T-helper 1 cell (primary cell): ENCODE data around the gene NAE1.
"Not testable (repeated sequence)": the region's sequence is repeated elsewhere in the genome, so short reads cannot be mapped to it uniquely, and the experiment has no call there.

Experiments
- DNase-seq, 5 donors: peaks; one replicate each; pipeline ENCODE4 v3.0.0-alpha.2; 2012 to 2020
- total RNA-seq, 4 donors: gene quantifications; one replicate each; lab custom pipeline; 2026; lab: John Stamatoyannopoulos, UW

NAE1 gene
- total RNA-seq, result 31.9 to 61.1 (median 45.6) reads per million in 4 donors

DNA sequence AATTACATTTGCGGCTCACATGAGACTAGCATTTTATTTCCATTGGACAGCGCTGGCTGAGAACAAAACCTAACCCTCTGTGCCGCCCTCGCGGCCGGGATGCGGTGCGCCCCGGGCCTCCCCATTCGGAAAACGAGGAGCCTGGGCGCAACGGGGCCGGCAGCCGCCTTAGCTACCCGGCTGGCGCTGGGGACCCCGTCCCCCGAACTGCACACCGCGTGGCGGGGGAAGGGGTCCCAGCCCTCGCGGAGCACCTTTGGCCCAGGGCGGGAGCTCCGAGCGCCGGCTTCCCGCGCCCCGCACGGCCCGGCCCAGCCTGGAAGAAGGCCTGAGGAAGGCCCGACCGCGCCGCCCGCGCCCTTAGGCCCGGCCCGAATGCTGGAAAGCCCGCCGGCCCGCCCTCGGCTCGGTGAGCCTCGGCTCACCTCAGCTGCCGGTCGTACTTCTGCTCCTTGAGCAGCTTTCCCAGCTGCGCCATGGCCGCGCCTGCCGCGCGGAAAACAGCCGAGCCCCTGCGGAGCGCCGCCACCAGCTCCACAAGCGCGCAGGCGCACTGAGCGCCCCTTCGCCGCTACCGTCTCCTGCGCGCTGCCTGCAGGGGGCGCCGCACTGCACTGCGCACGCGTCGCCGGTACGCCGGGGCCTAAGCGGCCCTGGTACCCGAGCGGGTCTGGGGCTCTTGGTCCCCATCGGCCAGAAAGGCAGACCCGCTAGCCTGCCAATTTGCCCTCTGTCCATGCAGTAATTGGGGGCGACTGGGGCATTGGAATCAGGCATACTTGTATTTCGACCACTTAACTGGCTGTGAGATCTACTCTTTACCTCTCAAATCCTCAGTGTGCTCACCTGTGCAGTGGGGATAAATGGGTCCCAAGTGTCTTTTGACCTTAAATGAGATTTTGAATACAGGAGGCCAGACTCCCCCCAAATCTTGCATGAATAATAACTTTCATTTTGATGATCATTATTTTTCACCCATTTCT is at the start of gene NAE1:
Gene NAE1, minus strand, starts transcription at position 555 of the 983 bp plus-strand sequence. Its CDS starts 77 bp downstream, at position 478.
- peak; percentile 78 to 92 (median 84) for DNase-seq

DNA sequence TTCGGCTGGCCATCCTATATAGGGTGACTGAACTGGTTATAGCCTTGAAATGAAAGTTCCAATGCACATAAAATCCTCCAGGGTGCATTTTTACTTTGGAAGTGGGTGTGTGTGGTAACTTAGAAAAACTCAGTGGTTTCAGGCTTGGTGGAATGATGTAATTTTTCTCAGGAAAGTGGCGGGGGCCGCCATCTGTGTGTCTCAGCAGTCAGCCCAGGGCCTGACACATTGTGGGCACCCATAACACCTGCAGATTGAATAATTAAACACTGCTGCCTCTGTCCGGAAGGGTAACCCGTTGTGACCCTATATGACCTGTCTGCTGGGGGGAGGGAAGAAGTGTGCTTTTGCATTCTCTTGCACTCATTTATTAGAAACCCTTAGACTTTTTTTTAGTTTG is 47.3 kb upstream of the NAE1 start:
- peak in 1 of 5 donors; percentile 51 for DNase-seq

DNA sequence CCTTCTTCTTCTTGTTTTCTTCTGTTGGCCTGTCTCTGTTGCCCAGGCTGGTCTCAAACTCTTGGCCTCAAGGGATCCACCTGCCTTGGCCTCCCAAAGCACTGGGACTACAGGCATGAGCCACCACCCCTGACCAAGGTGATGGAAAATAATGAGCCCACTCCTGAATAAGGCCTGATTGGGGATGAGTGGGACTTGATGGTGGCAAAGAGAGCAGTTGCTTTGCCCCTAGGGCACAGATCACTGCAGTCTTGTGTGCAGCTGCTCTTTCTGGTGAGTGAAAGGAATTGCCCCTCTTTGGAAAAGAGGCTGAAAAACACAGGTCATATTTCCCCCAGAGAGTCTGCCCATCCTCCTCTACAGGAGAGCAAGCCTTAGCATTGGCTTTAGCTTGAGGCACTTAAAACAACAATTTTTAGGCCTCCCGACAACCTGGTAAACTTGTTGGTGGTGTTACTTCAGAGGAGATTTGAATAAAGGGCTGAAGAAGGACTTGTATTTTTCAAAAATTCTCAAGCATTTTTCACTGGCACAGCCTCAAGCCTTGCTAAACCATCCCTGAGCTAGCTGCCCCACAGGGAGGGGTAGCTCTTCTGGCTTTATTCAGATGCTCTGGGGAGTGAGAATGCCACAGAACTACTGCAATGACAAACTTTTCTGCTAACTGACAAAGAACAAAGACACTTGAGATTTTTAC is 43.5 kb upstream of the NAE1 start:
- DNase-seq, result peak in 1 of 5 donors; percentile 65

DNA sequence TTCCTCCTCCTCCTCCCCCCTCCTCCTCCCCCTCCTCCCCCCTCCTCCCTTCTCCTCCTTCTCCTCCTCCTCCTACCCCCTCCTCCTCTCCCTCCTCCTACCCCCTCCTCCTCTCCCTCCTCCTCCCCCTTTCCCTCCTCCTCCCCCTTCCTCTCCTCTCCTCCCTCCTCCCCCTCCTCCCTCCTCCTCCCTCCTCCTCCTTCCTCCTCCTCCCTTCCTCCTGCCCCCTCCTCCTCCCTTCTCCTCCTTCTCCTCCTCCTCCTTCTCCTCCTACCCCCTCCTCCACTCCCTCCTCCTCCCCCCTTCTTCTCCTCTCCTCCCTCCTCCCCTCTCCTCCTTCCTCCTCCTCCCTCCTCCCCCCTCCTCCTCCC is 42.9 kb upstream of the NAE1 start:
- DNase-seq, result no peak

DNA sequence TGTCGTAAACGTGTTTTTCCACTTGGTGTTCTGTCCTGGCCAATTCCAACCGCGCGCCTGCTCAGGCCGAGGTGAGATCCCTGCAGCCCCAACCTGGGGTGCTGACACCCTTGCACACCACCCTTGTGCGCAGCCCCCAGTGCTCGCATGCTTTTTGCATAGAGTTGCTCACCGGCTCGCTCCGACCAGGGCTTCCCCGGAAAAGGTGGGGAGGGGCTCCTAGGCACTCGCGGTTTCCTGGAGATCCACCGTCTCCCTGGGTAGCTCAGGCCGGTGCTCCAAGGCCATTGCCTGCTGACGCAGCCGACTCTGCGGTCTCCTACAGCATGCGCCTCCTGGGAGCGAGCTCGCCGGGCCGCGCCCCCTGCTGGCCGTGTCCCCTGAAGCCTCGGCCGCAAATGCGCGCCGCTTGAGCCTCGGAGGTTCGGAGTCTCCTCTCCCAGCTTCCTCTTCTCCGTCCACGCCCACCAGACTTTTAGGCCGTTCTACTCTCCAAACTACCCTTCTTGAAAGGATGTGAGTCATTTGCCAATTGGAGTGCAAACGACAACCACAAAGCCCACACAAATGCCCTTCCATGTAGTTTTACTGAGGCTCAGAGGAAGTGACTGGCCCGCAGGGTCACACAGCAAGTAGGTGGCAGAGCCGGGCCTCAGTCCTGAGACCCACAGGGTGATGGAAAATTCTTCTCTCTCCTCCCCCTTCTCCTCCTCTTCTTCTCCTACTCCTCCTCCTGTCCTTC is 42.3 kb upstream of the NAE1 start:
- DNase-seq, result peak; percentile 71 to 99 (median 75)

DNA sequence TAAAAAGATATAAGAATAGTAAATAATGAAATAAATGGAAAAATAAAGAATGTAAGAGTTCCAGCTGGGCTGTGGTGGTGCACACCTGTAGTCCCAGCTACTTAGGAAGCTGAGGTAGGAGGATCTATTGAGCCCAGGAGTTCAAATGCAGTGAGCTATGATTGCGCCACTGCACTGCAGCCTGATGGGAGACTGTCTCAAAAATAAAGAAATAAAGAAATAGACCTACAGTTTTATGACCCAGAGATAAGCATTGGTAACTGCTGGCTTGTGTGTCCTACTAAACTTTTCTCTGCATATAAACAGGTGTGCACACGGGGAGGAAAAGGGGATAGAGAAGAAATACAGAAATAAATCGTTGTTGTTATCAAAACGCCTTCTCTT is 41.8 kb upstream of the NAE1 start:
- DNase-seq, result no peak

DNA sequence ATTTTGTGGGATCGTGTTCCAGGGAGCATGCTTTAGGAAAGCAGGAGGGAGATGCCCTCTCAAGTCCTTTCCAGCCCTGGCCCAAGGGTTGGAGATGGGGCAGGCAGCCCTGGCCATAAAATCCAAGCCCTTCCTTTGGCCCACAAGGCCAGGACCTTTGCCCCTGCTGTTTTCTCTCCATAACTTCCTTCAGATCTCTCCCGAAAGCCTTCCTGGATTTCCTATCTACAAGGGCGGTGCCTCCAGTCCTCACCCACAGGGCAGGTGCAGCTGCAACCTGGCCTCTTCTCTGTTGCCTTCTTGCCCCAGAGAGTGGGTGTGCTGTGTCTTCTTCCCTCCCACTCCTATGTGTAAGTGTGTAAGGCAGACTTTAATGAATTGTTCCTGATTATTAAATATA is 41.1 kb upstream of the NAE1 start:
- DNase-seq, result no peak

DNA sequence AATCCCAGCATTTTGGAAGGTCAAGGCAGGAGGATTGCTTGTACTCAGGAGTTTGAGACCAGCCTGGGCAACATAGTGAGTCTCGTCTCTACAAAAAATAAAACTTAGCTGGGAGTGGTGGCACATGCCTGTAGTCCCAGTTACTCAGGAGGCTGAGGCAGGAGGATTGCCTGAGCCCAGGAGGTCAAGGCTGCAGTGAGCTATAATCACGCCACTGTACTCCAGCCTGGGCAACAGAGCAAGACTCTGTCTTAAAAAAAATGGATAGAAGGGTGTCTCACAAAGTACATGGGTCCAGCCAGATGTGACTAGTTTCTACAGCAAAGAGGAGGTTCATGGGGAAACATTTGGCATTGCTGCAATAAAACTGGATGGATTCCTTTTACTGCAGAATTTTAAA is 40.6 kb upstream of the NAE1 start:
- DNase-seq, result not testable (repeated sequence)

DNA sequence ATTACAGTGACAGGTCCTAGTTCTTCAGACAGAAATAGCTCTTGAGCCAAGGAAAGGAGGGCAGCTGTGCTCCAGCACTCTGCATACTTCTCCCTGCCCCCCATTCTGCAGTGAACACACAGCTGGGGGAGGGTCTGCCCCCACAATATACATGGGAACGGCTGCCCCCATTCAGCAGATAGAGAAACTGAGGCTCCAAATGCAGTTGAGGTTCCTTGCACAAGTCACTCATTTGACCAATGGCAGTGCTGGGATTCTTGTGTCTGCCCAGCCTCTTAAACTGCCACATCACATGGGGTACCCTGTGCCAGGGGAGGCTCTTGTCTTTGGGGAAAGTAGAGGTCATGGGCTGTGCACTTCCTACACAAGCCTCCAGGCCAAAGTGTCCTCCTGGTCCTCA is 38.6 kb upstream of the NAE1 start:
- no peak for DNase-seq

DNA sequence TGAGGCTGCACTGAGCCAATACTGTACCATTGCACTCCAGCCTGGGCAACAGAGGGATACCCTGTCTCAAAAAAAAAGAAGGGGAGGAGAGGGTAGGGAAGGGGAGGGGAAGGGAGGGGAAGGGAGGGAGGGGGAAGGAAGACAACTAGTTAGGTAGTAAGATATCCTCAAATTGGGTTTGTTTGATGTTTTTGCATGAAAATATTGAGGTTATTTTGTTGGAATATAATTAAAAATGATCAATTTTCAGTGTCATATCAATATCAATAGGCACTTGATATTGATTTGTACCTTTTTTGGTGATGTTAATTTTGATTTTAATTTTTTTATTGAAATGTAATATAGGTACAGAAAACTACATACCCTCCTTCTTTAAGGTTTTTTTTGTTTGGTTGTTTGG is 32.9 kb upstream of the NAE1 start:
- no peak for DNase-seq

DNA sequence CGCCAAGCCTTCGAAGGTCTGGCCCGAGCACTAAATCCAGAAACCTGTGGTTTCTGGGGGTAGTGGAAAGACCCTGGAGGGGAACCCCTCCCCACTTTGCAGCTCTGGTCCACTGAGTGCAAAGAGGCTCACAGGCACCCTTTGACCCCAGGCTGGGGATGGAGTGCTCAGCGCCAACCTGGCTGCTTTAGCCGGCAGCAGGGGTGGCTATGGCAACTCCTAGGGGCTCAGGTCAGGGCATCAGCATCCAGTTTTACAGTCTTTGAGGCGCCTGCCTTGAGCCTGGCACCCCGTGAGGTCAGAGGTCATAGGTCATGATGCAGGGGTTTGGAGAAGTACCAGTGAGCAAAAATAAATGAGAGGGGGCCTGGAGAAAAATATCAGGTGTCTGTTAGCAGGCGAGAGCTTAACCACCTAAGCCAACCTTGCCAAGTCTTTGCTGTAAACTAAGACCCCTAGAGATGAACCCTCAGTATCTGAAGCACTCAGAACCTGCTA is 31.3 kb upstream of the NAE1 start:
- no peak for DNase-seq

DNA sequence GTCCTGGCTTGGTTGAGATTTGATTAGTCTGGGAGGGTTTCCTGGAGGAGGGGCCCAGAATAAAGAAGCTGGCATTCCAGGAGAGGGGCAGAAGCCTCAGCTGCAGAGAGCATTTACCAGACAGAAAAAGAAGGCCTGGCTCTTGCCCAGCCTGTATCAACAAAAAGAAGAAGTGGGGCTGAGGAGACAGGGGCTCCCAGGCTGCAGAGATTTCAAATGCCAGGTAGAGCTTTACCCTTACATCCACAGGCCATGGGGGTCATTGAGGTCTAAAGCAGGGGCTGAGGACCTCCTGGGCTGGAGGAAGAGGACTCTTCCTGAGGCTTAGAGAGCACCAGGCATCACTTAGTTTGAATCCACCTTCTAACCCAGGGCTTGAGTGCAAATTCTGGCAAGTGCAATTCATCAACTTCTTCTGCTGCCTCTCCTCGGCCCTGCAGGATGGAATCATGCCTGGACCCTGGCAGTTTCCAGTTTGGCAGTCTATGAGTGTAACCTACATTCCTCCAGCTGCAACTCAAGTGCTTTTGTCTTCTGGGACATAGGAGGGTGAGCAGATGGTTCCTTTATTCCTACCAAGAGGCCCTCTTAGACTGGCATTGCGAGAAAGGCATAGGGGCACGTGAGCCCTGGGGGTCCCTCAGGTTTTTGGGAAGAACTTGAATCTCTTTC is 28.8 kb upstream of the NAE1 start:
- no peak for DNase-seq

DNA sequence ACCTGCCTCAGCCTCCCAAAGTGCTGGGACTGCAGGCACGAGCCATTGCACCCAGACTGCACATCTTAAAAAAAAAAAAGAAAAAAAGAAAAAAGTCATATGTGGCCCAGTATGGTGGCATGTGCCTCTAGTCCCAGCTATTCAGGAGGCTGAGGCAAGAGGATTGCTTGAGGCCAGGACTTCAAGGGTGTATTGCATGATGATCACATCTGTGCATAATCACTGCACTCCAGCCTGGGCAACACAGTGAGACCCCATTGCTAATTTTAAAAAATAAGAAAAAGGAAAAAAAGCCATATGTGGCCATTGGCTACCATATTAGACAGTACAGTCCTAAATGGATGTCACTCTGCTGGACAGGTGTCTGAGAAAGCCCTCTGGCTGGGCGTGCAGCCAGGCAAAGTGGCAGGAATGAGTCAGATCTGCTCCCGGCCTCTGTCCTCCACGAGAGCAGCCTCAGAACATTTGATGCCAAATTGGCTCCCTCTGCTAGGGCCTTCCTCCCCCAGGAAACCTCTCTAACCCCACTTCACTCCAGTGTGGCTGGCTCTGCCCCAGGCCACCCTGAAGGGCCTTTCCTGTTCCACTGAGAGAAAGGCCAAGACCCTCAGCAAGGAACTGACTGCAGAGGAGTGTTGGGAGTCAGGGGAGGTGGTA is 28.1 kb upstream of the NAE1 start:
- DNase-seq, result no peak

DNA sequence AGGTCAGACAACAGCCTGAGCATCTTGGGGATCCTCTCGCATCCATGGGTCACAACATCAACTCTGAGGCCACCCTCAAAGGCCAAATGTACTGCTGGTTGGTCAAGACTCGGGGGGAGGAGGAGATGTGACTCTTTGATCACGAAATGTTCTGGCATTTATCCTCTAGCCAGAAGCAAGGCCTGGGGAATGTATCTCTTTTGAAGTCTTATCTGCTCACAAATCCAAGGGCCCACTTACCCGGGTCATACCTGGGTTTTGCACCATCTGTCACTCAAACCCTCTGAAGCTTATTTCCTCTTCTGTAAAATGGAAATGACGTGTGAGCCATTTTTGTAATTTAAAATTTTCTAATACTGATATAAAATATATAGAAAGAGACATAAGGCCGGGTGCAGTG is 26.7 kb upstream of the NAE1 start:
- DNase-seq, result no peak

DNA sequence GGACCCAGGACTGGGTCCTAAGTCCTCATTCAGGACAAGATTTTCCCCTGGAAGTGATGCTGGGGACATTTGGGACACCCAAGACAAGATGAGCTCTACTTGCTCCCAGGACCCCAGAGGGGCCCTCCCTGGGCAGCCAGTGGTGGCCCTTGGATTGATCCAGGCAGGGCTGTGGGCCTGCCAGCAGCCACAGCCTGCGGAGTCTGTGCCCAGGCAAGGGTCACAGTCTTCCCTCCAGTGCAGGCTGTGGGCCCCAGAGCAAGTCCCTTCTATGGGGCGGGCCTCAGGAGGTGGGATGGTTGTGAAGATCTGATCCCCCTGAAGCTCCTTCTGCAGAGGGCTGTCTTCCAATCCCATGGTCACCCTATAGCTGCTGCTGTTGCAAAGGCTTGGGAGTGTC is 26.0 kb upstream of the NAE1 start:
- DNase-seq, result no peak

DNA sequence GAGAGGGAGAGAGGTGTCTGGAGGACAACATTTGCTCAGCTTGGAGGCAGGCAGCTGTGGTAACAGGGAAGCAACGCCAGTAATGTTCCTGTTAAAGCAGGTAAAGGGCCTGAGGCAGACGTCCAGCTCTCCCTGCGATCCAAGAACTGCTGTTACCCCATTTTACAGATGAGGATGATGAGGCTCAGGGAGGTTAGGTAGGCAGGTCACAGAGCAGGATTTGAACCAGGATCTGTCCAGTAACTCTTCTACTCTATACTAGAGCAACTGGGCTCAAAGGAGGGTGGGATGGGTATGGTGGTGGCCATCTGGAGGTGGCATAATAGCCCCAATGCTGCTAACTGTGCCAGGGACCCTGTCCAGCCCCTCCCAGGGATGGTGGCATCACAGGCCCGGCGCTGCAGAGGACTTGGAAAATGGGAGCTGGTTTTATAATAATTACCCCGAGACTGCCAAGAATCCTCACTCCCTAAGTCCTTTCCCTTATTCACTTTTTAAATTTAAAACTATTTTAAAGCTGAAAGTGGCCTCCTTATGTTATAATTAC is 25.5 kb upstream of the NAE1 start:
- DNase-seq, result no peak

DNA sequence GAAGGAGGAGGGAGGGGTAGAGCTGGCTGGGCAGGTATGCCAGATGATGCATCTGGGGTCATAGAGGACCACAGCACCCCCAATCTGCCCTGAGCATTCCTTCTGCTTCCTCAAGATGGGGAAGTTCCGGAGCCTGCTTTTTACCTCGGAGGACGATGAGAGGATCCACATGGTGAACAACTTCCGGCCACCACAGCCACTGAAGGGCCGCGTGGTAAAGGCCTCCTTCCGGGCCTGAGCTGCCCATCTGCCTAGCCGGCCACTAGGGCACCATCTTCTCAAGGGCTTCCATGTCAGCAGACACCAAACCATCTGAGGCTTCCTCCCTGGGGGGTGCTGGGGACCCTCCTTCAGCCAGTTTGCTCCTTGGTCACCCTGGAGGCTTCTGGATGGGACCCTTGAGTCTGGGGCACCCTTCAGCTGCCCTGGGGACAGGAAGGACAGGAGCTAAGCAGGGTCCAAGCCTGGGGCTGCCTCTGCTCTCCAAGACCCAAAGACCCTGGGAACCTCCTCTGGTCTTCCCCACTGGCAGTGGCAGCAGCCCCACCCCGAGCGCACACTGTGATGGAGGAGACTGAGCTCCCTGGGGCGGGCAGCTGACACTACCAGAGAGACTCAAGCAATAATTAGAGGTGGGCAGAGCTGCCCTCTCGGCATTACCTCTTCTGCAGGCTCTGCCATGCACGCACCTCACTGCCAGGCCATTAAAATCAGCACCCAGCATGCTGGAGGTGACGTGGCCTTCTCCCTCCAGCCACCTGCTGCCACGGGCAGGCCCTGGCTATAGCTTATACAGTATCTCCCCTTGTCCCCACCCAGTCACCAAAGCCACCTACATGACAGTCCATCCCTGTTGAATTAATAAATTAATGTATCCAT is 22.7 kb upstream of the NAE1 start:
- DNase-seq, result no peak

DNA sequence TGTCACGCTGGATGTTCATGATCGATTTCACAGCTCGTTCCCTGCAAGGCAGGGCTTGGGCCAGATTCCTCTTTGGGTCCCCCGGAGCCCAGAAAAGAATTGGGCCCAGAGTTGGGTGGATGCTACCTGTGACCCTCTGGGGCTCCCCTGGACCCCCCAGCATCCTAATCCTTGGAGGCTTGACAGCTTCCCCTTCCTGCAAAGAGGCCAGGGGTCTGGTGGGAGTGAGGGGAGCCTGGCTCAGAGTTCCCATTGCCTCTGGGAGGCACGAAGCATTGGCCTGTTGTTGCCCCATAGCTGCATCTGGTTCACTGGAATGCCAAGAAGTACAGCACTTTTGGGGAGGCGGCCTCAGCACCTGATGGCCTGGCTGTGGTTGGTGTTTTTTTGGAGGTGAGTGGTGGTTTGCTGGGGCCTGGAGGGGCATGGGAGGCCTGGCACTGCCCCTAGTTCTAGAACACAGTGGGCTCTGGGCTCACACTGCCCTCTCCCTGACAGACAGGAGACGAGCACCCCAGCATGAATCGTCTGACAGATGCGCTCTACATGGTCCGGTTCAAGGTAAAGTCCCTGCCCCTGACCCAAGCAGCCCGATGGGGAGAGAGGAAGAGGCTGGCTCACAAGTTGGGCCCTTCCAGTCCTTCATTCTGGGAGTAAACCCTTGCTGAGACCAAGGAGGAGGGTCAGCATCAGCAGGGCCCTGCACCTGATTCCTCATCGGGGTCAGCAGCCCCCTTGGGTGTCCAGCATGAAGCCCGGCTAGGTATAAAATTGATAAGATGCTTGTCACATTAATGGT is 20.6 kb upstream of the NAE1 start:
- no peak for DNase-seq

DNA sequence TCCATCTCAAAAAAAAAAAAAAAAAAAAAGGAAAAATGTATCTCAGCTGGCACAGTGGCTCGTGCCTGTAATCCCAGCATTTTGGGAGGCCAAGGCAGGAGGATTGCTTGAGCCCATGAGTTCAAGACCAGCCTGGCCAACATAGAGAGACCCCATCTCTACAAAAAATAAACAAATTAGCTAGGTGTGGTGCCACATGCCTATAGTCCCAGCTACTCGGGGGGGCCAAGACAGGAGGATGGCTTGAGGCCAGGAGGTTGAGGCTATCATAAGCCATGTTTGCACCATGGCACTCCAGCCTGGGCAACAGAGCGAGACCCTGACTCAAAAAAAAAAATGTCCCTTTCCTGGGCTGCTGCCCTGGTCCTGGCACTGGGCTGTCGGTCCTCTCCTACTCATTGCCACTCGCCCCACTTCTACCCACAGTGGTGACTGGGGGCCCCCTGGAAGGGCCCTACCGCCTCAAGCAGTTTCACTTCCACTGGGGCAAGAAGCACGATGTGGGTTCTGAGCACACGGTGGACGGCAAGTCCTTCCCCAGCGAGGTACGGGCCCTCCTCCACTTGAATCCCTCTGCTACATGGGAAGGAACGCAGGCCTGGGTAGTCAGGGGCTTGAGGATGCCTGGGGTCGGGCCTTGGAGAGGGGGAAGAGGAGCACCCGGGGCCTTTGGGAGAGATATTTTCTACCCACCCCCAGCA is 19.5 kb upstream of the NAE1 start:
- no peak for DNase-seq
